Lower leg skin (tissue), 3 donors: ENCODE measurements around the gene SEC63.

Experiments
- POLR2A ChIP-seq, 2 donors: fragments of 450-650 bp; IDR thresholded peaks; one replicate each; pipeline ENCODE4 v1.6.1; 2016 to 2017; ENCODE audit warnings: antibody characterized with exemption in 2 of 2, mild to moderate bottlenecking in 1 of 2, moderate library complexity in 1 of 2
- TF ChIP-seq, protein P1 (sequence below), 3 donors: fragments of 450-650 bp; IDR thresholded peaks; one replicate each; pipeline ENCODE4 v1.5.1; 2016; ENCODE audit warnings: antibody characterized with exemption in 3 of 3, mild to moderate bottlenecking in 3 of 3, moderate library complexity in 2 of 3

DNA sequence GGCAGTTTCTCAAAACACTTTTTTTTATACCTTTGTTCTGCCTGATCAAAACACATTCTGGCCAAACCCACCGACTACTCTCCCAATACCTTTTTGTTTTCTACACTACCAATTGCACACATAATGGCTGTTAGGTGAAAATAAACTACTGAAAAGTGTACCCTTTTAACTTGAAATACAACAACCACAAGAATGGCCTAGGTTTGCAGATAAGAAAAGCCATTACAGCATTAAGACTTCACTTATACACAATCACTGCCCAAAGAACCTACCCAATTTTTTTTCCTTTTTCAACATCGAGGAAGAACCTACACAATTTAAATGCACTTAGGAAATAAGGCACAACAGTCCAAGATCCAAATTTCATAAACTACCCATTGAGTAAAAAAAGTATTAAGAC, 1.8 kb downstream of the SEC63 start:
- TF ChIP-seq, protein P1, sequence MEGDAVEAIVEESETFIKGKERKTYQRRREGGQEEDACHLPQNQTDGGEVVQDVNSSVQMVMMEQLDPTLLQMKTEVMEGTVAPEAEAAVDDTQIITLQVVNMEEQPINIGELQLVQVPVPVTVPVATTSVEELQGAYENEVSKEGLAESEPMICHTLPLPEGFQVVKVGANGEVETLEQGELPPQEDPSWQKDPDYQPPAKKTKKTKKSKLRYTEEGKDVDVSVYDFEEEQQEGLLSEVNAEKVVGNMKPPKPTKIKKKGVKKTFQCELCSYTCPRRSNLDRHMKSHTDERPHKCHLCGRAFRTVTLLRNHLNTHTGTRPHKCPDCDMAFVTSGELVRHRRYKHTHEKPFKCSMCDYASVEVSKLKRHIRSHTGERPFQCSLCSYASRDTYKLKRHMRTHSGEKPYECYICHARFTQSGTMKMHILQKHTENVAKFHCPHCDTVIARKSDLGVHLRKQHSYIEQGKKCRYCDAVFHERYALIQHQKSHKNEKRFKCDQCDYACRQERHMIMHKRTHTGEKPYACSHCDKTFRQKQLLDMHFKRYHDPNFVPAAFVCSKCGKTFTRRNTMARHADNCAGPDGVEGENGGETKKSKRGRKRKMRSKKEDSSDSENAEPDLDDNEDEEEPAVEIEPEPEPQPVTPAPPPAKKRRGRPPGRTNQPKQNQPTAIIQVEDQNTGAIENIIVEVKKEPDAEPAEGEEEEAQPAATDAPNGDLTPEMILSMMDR (IDR thresholded peaks at IDR 0.05) = no peak
- no peak for TF ChIP-seq POLR2A (IDR thresholded peaks at IDR 0.05)
